Measurements from ENCODE around the gene TCF12. TPM values are rescaled to one million over a fixed set of nuclear protein-coding genes. Genes with fewer than 3 reads are reported as not detected.
"Not testable (repeated sequence)": the region's sequence is repeated elsewhere in the genome, so short reads cannot be mapped to it uniquely, and the experiment has no call there.

The TCF12 gene
- total and polyA plus RNA-seq, 7 experiments from 2014 or later: 51.3 to 99.4 (median 79.9) TPM

- peaks cover 0 to 6% (median 0%) of the 10 kb centered on the region in 11 donors for H3K9me3 Mint-ChIP-seq
- H3K4me3 Mint-ChIP-seq: no peak overlapping the region
- ChIA-PET CTCF (no interaction called here), POLR2A (no interaction called here)
- no peak for DNase-seq
- Histone ChIP-seq H3K36me3 (ENCODE audit: control insufficient read depth in 2 of 3, insufficient read depth in 3 of 3, low read length in 3 of 3) (no peaks in the 10 kb centered on the region), H3K9me3 (ENCODE audit: control insufficient read depth in 2 of 3, low read length in 3 of 3) (no peaks in the 10 kb centered on the region), H3K4me1 (ENCODE audit: control insufficient read depth in 2 of 2, insufficient read depth in 2 of 2, low read length in 2 of 2) (no peaks in the 10 kb centered on the region), H3K4me3 (ENCODE audit: low read length) (no peak overlapping the region), H3K27me3 (ENCODE audit: control insufficient read depth in 2 of 2, insufficient read depth in 2 of 2, low read length in 2 of 2) (no peaks in the 10 kb centered on the region), H3K27ac (ENCODE audit: low read depth, low read length) (no peak overlapping the region)
- H3K27me3 Mint-ChIP-seq: no peaks in the 10 kb centered on the region
- intact Hi-C loops (cut with micrococcal nuclease): no loop called here
- H3K27ac Mint-ChIP-seq: peak overlapping the region in 1 of 9 donors; percentile 30
- H3K36me3 Mint-ChIP-seq: peaks cover 8 to 33% (median 30%) of the 10 kb centered on the region in 5 donors
- H3K4me1 Mint-ChIP-seq: peaks cover 6 to 47% (median 23%) of the 10 kb centered on the region in 7 donors
- ATAC-seq: no peak
Measured at GRCh38 chr15:56996746-56997470, 78.5 kb downstream of the TCF12 start.

DNA sequence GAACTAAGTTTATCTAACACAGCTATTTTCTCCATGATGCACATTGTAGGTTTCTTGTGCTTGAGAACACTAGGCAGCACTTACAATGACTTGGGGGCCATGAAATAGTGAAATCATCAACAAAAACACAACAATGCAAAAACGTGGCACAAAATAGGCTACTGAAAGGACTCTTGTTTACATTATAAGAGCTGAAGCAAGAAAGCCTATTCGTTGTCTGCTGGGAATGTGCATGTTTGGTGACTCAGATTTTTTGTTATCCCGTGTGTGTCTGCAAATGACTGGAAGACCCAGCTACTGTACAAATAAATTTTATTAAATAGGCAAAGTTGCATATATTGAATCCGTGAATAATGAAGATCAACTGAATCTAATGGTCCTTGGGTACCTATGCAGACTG lies 85.0 kb downstream of the TCF12 start:
- H3K27ac Mint-ChIP-seq: no peak overlapping the region
- peaks cover 6 to 60% (median 38%) of the 10 kb centered on the region in 7 donors for H3K4me1 Mint-ChIP-seq
- H3K4me3 Mint-ChIP-seq: no peak overlapping the region
- H3K36me3 ChIP-seq (ENCODE audit: control insufficient read depth in 2 of 3, insufficient read depth in 3 of 3, low read length in 3 of 3): no peaks in the 10 kb centered on the region
- no peaks in the 10 kb centered on the region for H3K27me3 ChIP-seq (ENCODE audit: control insufficient read depth in 2 of 2, insufficient read depth in 2 of 2, low read length in 2 of 2)
- intact Hi-C loops (cut with micrococcal nuclease): no loop called here
- DNase-seq: no peak
- no peaks in the 10 kb centered on the region for H3K27me3 Mint-ChIP-seq
- peaks cover 0 to 26% (median 15%) of the 10 kb centered on the region in 5 donors for H3K36me3 Mint-ChIP-seq
- no peak for ATAC-seq
- peaks cover 0 to 3% (median 0%) of the 10 kb centered on the region in 11 donors for H3K9me3 Mint-ChIP-seq
- H3K4me3 ChIP-seq (ENCODE audit: low read length): no peak overlapping the region
- H3K4me1 ChIP-seq (ENCODE audit: control insufficient read depth in 2 of 2, insufficient read depth in 2 of 2, low read length in 2 of 2): no peaks in the 10 kb centered on the region
- ChIA-PET CTCF (no interaction called here), POLR2A (interaction anchor here (0.5 kb wide), 1 partner anchor 13 kb away, joined by 3 read pairs; no protein-coding TSS in a partner anchor)
- no peaks in the 10 kb centered on the region for H3K9me3 ChIP-seq (ENCODE audit: control insufficient read depth in 2 of 3, low read length in 3 of 3)
- H3K27ac ChIP-seq (ENCODE audit: low read depth, low read length): no peak overlapping the region

DNA sequence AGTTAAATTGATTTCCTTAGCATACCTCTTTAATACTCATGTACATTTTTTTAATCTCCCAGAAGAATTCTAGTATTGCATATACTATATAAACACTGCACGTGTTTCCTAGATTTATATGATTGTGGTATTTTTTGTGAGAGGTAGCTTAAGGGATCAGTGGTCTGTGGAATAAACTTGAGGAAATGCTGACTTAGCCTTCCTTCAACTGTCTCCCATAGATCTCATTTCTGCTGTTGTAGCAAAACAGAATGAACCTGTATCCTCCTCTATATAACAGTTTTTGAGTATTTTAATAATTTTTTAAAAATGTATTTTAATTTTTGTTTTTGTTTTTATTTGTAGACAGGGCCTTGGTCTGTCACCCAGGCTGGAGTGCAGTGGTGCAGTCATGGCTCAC lies 86.8 kb downstream of the TCF12 start:
- H3K36me3 ChIP-seq (ENCODE audit: control insufficient read depth in 2 of 3, insufficient read depth in 3 of 3, low read length in 3 of 3): no peaks in the 10 kb centered on the region
- no peak overlapping the region for H3K4me3 ChIP-seq (ENCODE audit: low read length)
- CTCF ChIA-PET: no interaction called here
- DNase-seq: no peak
- POLR2A ChIA-PET: no interaction called here
- H3K4me1 Mint-ChIP-seq: peaks cover 6 to 59% (median 36%) of the 10 kb centered on the region in 7 donors
- H3K4me3 Mint-ChIP-seq: no peak overlapping the region
- H3K27ac ChIP-seq (ENCODE audit: low read depth, low read length): no peak overlapping the region
- H3K36me3 Mint-ChIP-seq: peaks cover 0 to 29% (median 15%) of the 10 kb centered on the region in 5 donors
- no peaks in the 10 kb centered on the region for H3K4me1 ChIP-seq (ENCODE audit: control insufficient read depth in 2 of 2, insufficient read depth in 2 of 2, low read length in 2 of 2)
- intact Hi-C loops (cut with micrococcal nuclease): no loop called here
- no peak overlapping the region for H3K27ac Mint-ChIP-seq
- no peaks in the 10 kb centered on the region for H3K27me3 Mint-ChIP-seq
- H3K27me3 ChIP-seq (ENCODE audit: control insufficient read depth in 2 of 2, insufficient read depth in 2 of 2, low read length in 2 of 2): no peaks in the 10 kb centered on the region
- H3K9me3 Mint-ChIP-seq: peaks cover 0 to 3% (median 0%) of the 10 kb centered on the region in 11 donors
- no peaks in the 10 kb centered on the region for H3K9me3 ChIP-seq (ENCODE audit: control insufficient read depth in 2 of 3, low read length in 3 of 3)
- ATAC-seq: no peak

DNA sequence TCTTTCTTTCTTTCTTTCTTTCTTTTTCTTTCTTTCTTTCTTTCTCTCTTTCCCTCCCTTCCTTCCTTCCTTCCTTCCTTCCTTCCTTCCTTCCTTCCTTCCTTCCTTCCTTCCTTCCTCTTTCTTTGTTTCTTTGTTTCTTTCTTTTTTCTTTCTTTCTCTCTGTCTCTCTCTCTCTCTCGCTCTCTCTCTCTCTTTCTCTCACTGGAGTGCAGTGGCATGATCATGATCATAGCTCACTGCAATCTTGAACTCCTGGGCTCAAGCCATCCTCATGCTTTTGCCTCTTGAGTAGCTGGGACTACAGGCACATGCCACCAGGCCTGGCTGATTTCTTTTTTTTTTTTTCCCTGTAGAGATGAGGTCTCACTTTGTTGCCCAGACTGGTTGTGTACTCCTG lies 89.4 kb downstream of the TCF12 start:
- H3K36me3 ChIP-seq (ENCODE audit: control insufficient read depth in 2 of 3, insufficient read depth in 3 of 3, low read length in 3 of 3); H3K4me3 ChIP-seq (ENCODE audit: low read length); DNase-seq; H3K9me3 Mint-ChIP-seq; H3K27ac ChIP-seq (ENCODE audit: low read depth, low read length); CTCF ChIA-PET; H3K27me3 Mint-ChIP-seq; H3K4me1 ChIP-seq (ENCODE audit: control insufficient read depth in 2 of 2, insufficient read depth in 2 of 2, low read length in 2 of 2); H3K9me3 ChIP-seq (ENCODE audit: control insufficient read depth in 2 of 3, low read length in 3 of 3); H3K27me3 ChIP-seq (ENCODE audit: control insufficient read depth in 2 of 2, insufficient read depth in 2 of 2, low read length in 2 of 2); ATAC-seq; intact Hi-C loops (cut with micrococcal nuclease): not testable (repeated sequence)
- POLR2A ChIA-PET: interaction anchor here (0.6 kb wide), 1 partner anchor 91 kb away, joined by 5 read pairs; no protein-coding TSS in a partner anchor
- Mint-ChIP-seq H3K27ac (peak overlapping the region in 4 of 9 donors; percentile 4 to 75 (median 37)), H3K4me1 (peaks cover 10 to 62% (median 43%) of the 10 kb centered on the region in 7 donors), H3K36me3 (peaks cover 0 to 27% (median 7%) of the 10 kb centered on the region in 5 donors), H3K4me3 (peak overlapping the region in 4 of 10 donors; percentile 24 to 67 (median 38))

GRCh38 chr15:57010724-57011123 lies 92.3 kb downstream of the TCF12 start:
- H3K9me3 ChIP-seq (ENCODE audit: control insufficient read depth in 2 of 3, low read length in 3 of 3): no peaks in the 10 kb centered on the region
- H3K27me3 ChIP-seq (ENCODE audit: control insufficient read depth in 2 of 2, insufficient read depth in 2 of 2, low read length in 2 of 2): no peaks in the 10 kb centered on the region
- POLR2A ChIA-PET: no interaction called here
- no peaks in the 10 kb centered on the region for H3K27me3 Mint-ChIP-seq
- intact Hi-C loops (cut with micrococcal nuclease): no loop called here
- H3K4me3 ChIP-seq (ENCODE audit: low read length): no peak overlapping the region
- H3K4me3 Mint-ChIP-seq: no peak overlapping the region
- H3K27ac Mint-ChIP-seq: peak overlapping the region in 1 of 9 donors; percentile 42
- H3K27ac ChIP-seq (ENCODE audit: low read depth, low read length): no peak overlapping the region
- H3K4me1 Mint-ChIP-seq: peaks cover 14 to 71% (median 51%) of the 10 kb centered on the region in 7 donors
- H3K9me3 Mint-ChIP-seq: peaks cover 0 to 2% (median 0%) of the 10 kb centered on the region in 11 donors
- no peak for DNase-seq
- H3K36me3 ChIP-seq (ENCODE audit: control insufficient read depth in 2 of 3, insufficient read depth in 3 of 3, low read length in 3 of 3): no peaks in the 10 kb centered on the region
- H3K36me3 Mint-ChIP-seq: peaks cover 0 to 13% (median 2%) of the 10 kb centered on the region in 5 donors
- no peaks in the 10 kb centered on the region for H3K4me1 ChIP-seq (ENCODE audit: control insufficient read depth in 2 of 2, insufficient read depth in 2 of 2, low read length in 2 of 2)
- ATAC-seq: no peak
- CTCF ChIA-PET: no interaction called here

GRCh38 chr15:57012556-57012955 lies 94.1 kb downstream of the TCF12 start:
- Mint-ChIP-seq H3K27me3 (no peaks in the 10 kb centered on the region), H3K36me3 (peaks cover 0 to 13% (median 2%) of the 10 kb centered on the region in 5 donors), H3K4me1 (peaks cover 14 to 77% (median 48%) of the 10 kb centered on the region in 7 donors), H3K4me3 (no peak overlapping the region), H3K9me3 (peaks cover 0 to 2% (median 0%) of the 10 kb centered on the region in 11 donors), H3K27ac (no peak overlapping the region)
- intact Hi-C loops (cut with micrococcal nuclease): no loop called here
- H3K9me3 ChIP-seq (ENCODE audit: control insufficient read depth in 2 of 3, low read length in 3 of 3): no peaks in the 10 kb centered on the region
- ChIA-PET POLR2A (no interaction called here), CTCF (interaction anchor here (1.2 kb wide), 1 partner anchor 15 kb away, joined by 3 read pairs; no protein-coding TSS in a partner anchor)
- no peaks in the 10 kb centered on the region for H3K27me3 ChIP-seq (ENCODE audit: control insufficient read depth in 2 of 2, insufficient read depth in 2 of 2, low read length in 2 of 2)
- H3K36me3 ChIP-seq (ENCODE audit: control insufficient read depth in 2 of 3, insufficient read depth in 3 of 3, low read length in 3 of 3): no peaks in the 10 kb centered on the region
- no peak overlapping the region for H3K27ac ChIP-seq (ENCODE audit: low read depth, low read length)
- no peak for DNase-seq
- no peak for ATAC-seq
- no peak overlapping the region for H3K4me3 ChIP-seq (ENCODE audit: low read length)
- no peaks in the 10 kb centered on the region for H3K4me1 ChIP-seq (ENCODE audit: control insufficient read depth in 2 of 2, insufficient read depth in 2 of 2, low read length in 2 of 2)

DNA sequence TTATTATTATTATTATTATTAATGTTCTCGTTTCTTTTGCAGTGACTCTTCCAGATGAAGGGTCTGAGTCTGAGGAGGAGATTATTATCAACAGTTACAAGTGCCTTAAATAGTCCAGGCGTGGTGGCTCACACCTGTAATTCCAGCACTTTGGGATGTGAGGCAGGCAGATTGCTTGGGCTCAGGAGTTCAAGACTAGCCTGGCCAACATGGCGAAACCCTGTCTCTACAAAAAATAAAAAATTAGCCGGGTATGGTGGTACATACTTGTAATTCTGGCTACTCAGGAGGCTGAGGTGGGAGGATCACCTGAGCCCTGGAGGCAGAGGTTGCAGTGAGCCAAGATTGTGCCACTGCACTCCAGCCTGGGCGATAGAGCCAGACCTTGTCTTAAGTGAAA lies 96.5 kb downstream of the TCF12 start:
- Mint-ChIP-seq H3K4me1 (peaks cover 10 to 73% (median 54%) of the 10 kb centered on the region in 7 donors), H3K27ac (peak overlapping the region in 1 of 9 donors; percentile 30), H3K36me3 (peaks cover 0 to 13% (median 0%) of the 10 kb centered on the region in 5 donors)
- H3K9me3 ChIP-seq (ENCODE audit: control insufficient read depth in 2 of 3, low read length in 3 of 3); H3K4me3 Mint-ChIP-seq; H3K27ac ChIP-seq (ENCODE audit: low read depth, low read length); H3K4me1 ChIP-seq (ENCODE audit: control insufficient read depth in 2 of 2, insufficient read depth in 2 of 2, low read length in 2 of 2); H3K4me3 ChIP-seq (ENCODE audit: low read length); DNase-seq; ATAC-seq; H3K27me3 Mint-ChIP-seq; intact Hi-C loops (cut with micrococcal nuclease); H3K27me3 ChIP-seq (ENCODE audit: control insufficient read depth in 2 of 2, insufficient read depth in 2 of 2, low read length in 2 of 2); CTCF ChIA-PET; POLR2A ChIA-PET; H3K36me3 ChIP-seq (ENCODE audit: control insufficient read depth in 2 of 3, insufficient read depth in 3 of 3, low read length in 3 of 3); H3K9me3 Mint-ChIP-seq: not testable (repeated sequence)
